GOT3 (cell line): ENCODE measurements around the gene CSRNP2.
A peak's percentile ranks its signal among the peaks of the same experiment; 100 is the strongest.
"Not testable (repeated sequence)": the region's sequence is repeated elsewhere in the genome, so short reads cannot be mapped to it uniquely, and the experiment has no call there.

Source experiments
- DNase-seq: peaks from one replicate; lab custom pipeline; 2025; ENCODE audit warnings: mixed read lengths; lab: John Stamatoyannopoulos, UW

Gene CSRNP2, protein sequence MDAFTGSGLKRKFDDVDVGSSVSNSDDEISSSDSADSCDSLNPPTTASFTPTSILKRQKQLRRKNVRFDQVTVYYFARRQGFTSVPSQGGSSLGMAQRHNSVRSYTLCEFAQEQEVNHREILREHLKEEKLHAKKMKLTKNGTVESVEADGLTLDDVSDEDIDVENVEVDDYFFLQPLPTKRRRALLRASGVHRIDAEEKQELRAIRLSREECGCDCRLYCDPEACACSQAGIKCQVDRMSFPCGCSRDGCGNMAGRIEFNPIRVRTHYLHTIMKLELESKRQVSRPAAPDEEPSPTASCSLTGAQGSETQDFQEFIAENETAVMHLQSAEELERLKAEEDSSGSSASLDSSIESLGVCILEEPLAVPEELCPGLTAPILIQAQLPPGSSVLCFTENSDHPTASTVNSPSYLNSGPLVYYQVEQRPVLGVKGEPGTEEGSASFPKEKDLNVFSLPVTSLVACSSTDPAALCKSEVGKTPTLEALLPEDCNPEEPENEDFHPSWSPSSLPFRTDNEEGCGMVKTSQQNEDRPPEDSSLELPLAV

DNA sequence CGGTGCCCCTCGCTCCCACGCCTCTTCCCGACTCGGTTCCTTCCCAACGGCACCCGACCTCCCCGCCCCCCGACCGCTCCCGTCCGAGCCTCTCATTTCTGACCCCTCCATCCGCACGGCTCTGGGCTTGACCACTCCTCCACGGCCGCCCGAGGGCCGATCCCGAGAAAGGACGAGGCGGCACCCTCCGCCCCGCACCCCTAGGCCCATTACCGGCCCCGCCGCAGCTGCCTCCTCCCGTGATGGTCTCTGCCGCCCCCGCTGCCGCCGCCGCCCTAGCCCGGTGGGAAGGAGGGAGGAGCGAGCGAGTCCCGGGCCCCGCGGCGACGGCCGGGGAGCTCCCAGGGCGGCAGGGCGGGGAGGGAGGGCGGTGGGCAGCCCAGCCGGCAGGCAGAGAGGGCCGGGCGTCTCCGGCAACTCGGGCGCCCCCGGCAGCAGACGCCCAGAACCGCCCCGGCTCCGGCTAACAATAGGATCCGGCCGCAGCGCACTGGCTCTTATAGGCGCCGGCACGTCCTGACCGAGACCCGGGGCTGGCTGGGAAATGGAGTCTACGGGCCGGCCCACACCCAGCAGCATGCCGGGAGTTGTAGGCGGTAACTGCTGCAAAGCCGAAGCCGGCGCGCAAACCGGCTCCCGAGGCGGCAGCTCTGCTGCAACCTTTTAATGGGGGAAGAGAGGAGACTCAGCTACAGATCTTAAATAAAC is at the start of gene CSRNP2:
TSS of gene CSRNP2 (minus strand) at position 471 of the 708 bp plus-strand sequence. CDS start 7,035 bp downstream, outside the sequence.
- DNase-seq: peak; percentile 100

DNA sequence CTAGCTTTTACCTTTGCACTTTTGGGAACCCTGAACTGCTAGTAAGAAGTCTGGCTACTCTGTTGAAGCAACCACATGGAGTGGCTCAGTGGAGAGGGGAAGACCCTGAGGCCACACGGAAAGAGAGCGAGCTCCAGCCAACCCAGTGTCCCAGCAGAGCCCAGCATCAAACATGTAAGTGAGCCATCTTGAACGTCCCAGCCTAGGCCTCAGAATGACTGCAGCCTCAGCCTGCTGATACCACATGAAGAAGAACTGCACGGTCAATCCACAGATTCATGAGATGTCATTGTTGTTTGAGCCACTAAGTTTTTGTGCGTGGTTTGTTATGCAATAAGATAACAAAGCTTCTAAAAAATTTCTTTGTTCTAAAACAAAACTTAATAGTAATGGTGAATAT is 49.3 kb upstream of the CSRNP2 start:
- no peak for DNase-seq

DNA sequence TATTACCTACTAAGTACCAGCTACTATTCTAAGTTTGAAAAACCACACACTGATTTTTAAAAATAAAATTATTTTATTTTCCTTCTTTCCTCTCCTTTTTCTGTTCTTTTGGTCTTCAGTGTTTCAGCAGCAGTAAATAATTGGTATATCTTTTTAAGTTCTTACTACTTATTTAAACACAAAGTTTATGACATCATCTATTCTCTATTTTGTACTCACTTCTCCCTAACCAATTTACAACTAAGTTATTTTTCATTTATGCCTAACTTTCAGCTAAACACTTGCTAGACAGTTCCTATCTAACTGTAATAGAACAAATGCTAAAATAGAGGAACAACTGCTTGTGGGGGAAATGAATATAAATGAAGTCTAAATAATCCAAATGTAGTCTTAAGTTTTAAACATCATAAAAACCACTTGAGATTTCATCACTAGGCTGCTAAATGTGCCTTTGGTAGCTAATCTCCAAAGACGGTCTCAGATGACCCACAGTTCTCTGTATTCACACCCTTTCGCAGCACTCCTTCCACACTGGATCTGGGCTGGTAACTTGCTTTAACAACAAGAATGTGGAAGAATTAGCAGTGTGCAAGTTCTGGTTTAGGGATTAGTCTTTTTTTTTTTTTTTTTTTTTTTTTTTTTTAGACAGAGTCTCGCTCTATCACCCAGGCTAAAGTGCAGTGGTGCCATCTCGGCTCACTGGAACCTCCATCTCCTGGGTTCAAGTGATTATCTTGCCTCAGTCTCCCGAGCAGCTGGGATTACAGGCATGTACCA is 48.5 kb upstream of the CSRNP2 start:
- DNase-seq: no peak

DNA sequence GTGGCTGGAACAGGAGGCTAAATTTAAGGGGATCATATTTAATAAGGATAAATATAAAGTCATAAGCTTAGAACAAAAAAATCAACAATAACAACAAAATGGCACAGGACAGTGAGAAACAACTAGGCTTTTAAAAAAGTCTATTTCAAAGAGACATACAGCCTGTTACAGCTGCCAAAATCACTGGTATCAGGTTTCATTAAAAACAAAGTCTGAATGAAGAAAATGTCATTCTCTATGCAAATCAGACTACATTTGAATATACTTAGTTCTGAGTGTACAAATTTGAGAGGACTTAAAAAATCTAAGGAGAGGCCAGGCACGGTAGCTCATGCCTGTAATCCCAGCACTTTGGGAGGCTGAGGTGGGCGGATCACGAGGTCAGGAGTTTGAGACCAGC is 45.5 kb upstream of the CSRNP2 start:
- DNase-seq: no peak

DNA sequence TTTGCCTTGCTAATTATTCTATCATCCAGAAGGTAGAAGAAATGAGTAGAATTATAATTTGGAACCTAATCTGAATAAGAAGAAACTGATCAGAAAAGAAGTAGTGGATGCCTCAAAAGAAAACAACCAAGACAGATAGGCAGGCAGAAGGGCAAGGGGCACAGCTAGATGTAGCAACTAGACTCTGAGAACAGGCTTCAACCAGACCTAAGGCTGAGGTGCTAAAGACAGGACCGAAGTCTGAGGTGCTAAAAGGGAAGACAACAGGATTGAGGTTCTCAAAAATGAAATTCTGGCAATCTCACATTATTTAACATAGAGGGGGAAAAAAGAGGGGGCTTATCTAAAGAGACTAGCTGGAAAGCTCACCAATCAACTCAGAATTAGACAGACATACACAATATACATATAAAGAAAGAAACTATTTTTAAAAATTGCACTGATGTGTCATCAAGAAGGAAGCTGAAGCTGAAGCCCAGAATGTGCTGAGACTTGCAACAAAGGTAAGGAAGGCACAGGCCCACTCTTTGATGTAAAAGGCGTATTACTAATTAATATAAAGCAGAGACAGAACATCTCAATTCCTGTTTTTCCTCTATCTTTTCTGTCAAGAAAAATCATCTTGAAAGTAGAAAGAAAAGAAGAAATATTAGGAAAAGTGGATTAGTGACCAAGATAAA is 43.8 kb upstream of the CSRNP2 start:
- no peak for DNase-seq

DNA sequence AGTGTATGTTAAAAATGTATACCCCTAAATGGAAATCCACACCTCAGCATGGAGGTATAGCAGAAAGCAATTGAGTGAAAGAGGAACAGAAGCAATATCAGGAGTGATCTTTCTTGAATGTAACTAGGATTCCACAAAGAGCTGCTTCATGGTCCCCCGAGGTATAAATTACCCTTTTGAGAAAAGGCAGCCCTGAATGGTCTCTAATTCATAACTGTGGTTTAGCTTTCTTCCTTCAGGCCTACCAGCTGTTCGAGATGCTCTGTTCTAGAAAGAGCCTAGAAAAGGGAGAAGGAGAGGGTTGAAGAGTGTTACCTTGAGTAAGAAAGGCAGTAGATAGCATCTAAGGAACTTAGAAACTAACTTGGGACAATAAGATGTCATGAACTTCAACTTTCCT is 42.9 kb upstream of the CSRNP2 start:
- no peak for DNase-seq

DNA sequence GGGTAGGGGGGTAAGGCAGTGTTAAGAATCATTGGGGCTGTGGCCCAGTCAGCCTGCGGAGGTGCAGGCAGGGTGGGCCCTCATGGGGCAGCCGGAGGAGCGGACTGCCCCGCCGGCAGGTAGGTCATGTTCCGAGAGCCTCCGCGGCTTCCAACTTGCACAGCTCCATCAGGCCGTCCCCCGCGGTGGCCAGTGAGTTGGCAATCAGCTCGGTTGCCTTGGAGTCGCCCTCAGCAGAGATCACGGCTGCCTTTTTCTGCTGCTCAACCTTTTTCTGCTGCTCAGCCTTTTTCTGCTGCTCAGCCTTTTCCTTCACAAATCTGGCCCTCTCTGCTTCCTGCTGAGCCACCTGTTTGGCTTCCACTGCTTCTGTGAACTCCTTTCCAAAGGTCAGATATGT is 41.1 kb upstream of the CSRNP2 start:
- no peak for DNase-seq

DNA sequence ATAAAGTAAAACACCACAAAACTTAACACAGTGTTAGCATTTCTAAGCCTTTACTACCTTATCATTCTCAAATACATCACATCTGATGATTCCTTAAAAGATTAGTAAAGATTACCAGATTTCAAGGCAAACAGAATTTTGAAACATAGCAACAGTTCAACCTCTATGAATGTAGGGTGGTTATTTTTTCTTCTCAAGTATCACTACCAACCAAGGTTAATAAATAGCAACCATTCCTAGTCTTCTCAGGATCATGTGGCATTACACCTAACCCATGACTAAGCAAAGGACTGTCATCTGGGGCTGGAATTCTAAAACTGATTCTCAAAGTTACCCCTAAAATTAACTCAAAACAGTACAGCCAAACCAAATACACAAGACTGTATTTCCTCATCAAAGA is 39.4 kb upstream of the CSRNP2 start:
- DNase-seq: no peak

DNA sequence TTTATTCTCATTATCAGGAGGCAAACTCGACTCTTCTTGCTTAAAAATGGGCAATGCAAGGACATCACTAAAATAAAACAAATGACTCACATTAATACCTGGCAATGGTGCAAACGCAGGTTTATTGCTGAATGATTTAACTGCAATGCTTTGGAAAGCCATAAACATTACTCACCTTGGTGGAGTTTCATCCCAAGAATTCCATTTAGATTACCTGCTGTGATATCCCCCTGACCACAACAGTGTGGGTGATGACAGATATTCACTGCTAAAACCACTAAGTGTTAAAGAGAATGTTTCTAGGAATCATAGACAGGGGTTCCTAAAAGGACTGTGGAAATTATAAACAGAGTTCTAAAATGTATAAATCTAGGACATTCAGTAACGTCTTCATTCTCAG is 35.3 kb upstream of the CSRNP2 start:
- no peak for DNase-seq

DNA sequence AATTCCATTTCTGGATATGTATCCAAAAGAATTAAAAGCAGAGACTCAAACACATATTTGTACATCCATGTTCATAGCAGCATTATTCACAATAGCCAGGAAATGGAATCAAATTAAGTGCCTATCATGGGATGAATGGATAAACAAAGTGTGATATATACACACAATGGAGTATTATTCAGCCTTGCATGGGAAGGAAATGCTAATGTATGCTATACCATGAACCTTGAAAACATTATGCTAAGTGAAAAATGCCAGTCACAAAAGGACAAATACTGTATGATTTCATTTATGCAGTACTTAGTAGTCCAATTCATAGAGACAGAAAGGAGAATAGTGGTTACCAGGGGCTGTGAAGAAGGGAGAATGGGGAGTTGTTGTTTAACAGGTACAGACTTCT is 32.1 kb upstream of the CSRNP2 start:
- no peak for DNase-seq

DNA sequence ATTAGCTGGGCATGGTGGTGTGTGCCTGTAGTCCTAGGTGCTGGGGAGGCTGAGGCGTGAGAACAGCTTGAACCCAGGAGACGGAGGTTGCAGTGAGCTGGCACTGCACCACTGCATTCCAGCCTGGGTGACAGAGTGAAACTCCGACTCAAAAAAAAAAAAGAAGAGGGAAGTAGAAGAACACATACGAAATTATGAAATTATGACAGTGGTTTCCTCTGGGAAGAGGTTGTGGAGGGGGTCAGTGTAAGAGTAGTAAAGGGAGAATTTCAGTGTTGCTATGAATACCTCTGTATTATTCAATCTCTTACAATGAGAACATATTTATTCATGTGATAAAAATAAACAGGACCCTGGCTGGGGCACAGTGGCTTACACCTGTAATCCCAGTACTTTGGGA is 24.7 kb upstream of the CSRNP2 start:
- no peak for DNase-seq

DNA sequence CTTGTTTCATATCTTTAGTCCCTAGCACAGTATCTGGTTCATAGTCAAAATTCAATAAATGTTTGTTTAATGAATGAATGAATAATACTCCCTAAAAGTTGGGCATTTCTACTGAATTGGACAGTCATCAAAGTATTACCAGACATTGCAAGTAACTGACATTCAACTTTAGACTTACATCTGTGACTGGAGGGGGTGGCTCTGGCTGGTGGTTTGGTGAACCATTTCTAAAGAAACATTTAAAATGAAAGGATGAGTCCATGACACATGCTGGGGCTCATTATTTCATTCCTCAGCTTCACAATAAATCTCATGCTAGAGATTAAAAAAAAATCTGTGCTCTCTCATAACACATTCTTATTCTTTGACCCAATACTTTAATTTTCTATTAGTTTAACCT is 20.6 kb upstream of the CSRNP2 start:
- no peak for DNase-seq

DNA sequence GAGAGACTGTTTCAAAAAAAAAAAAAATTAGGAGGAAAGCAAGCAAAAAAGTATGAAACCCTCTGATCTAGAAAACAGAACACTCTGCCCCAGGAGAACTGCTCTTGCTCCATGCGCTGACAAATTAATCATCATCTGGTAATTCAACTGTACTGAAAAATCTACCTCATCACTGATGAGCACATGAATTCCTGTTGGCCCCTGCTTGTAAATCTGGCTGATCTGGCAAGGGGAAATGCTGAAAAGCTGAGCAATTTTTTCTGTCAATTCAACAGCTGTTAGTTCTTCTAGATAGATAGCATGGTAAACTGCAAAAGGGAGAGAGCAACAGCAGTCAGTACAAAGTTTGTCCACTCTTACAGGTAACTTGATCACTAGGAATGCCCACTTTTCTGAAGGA is 15.2 kb upstream of the CSRNP2 start:
- DNase-seq: peak; percentile 70

DNA sequence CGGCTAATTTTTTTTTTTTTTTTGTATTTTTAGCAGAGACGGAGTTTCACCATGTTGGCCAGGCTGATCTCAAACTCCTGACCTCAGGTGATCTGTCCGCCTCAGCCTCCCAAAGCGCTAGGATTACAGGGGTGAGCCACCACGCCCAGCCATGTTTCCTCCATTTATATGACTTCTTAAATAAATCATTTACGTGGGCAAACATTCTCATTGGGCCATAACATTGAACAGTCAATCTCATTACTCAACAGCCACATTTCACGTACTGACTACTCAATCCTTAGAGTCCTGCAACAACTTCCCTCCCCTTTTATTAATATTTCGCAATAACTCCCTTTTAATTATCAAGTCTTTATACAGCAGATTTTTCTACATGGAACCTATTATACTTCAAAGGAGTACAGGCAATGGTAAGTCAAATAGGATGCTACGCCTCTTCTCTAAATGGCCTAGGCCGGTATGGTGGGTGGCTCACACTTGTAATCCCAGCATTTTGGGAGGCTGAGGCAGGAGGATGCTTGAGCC is 7.4 kb upstream of the CSRNP2 start:
- no peak for DNase-seq

DNA sequence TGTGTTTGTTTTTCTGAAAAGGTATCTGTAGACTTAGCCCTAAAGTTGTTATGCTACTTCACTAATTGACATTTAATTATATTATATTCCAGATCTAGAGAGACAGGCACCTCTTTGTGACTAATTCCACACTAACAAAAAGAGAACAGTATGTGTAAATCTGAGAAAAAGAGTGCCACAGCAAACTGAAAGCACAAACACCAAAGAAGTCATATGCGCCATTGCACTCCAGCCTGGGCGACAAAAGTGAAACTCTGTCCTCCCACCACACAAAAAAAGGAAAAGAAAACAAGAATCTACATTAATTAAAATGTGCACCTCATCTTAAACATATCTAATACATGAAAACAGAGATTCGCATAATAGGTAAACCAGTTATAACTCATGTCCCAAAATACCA is 4.4 kb upstream of the CSRNP2 start:
- DNase-seq: no peak

DNA sequence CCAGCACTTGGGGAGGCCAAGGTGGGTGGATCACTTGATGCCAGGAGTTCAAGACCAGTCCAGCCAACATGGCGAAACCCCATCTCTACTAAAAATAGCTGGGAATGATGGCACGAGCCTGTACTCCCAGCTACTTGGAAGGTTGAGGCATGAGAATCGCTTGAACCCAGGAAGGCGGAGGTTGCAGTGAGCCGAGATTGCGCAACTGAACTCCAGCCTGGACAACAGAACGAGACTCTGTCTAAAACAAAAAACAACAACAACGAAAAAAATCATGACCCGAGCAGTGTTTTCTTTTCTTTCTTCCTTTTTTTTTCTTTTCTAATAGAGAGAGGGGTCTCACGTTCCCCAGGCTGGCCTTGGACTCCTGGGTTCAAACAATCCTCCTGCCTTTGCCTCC is 3.5 kb upstream of the CSRNP2 start:
- DNase-seq: no peak

DNA sequence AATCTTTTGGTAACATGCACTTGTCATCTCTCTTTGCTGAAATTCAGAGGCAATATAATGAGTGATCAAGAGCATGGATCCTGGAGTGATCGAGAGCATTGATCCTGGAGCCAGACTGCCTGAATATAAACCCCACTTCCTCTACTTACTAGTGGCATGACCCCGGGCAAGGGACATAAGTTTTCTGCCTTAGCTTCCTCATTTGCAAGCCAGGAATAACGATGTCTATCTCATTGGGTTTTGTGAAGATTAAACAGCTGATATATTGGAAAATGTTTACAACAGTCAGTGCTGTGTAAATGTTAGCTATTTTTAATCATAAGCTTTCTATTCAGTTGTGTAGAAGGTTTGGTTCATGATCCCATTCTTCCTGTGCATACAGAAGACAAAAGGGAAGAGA is 2.4 kb upstream of the CSRNP2 start:
- DNase-seq: no peak

DNA sequence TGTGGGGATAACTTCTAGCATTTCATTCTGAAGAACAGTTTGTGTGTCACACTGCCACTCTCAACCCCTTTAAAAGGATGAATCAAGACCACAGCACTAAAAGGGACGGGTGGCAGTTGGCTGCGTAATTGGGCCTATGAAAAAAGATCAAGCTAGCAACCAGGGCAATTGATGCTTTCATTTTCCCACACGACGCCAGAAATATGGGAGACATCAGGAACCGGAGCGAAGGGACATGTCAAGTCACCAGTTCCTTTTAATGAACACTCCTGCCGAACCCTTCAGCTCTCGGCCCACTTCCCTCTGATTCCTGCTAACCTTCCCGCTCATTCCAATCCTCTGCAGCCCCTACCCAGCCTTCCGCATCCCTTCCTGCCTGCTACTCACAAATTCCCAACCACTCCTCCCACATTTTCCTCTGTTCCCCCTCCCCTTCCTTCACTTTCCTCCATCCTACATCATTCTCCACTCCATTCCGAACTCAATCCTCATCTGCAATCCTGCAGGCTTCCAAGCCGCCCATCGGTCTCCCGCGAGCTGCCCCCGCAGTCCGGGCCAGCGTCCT is 753 bp downstream of the CSRNP2 start:
- DNase-seq: peak; percentile 83

DNA sequence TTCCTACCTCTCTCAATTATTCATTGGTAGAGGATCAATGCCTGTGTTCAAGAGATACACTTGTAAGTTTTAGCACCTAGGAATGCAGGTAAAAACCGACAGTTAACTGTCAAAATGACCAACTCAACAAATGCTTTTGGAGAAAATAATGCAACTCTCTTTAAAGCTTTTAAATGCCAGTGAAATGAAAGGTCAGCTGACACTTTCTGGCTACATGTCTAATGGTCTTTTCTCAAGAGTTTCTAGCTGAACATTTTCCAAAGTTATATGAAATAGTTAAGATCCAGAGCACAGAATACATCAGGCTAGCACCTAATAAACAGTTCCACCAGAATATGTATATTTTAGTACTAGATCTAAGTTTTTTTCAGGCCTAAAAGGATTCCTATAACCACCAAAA is 2.0 kb downstream of the CSRNP2 start:
- no peak for DNase-seq

DNA sequence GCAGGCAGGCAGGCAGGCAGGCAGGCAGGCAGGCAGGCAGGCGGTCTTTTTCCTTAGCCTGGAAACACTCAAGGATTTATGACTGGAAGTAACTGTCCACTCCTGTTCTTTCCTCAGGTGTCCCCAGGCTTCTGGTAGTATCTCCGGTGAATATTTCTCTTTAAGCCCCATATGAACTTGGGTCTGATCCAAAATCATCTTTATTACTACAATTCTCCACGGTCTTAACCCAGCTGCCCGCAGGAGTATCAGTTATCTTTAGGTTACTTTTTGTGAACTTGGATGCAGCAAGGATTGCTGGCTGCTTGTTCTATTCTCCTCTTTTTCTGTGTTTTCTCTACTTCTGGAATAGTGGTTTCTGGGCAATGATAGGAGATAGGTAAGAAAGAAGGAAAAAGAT is 3.3 kb downstream of the CSRNP2 start:
- DNase-seq: no peak

DNA sequence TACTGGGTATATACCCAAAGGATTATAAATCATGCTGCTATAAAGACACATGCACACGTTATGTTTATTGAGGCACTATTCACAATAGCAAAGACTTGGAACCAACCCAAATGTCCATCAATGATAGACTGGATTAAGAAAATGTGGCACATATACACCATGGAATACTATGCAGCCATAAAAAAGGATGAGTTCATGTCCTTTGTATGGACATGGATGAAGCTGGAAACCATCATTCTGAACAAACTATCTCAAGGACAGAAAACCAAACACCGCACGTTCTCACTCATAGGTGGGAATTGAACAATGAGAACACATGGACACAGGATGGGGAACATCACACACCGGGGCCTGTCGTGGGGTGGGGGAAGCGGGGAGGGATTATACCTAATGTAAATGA is 4.5 kb downstream of the CSRNP2 start:
- DNase-seq: not testable (repeated sequence)
